K562 (cell line): Measurements from ENCODE around the gene PPA2. TPM values are rescaled to one million over a fixed set of nuclear protein-coding genes. Genes with fewer than 3 reads are reported as not detected.

Source experiments
- ATAC-seq: fragments of 200-7000 bp; cut with Tn5 transposase; 3 replicates; pipeline ENCODE4 v1.9.1; 2020; ENCODE audit warnings: moderate library complexity
- BruUV-seq: library from RNA; stranded (reverse); fragments of 400-500 nt; replicated peaks from 2 replicates; lab custom pipeline; 2021; lab: Mats Ljungman, UMichigan
- CTCF ChIA-PET: fragments of 300-600 bp; formaldehyde crosslinking; extraction: SDS; loops from one replicate; lab custom pipeline; 2021; ENCODE audit warnings: low intra/inter-chr PET ratio; lab: Yijun Ruan, JAX
- POLR2A ChIA-PET: fragments of 300-600, 350-650 bp; sonication (Branson Sonifier 250); formaldehyde crosslinking; extraction: SDS; loops from one replicate; lab custom pipeline; 2021; ENCODE audit warnings: antibody characterized with exemption, inconsistent platforms; lab: Yijun Ruan, JAX
- DNase-seq, 4 experiments: peaks; one replicate each; pipeline versions ENCODE4 v3.0.0 to v3.0.0-alpha.2; 2011 to 2018; ENCODE audit warnings: low spot score in 3 of 4, mixed read lengths in 3 of 4; ENCODE audit errors: extremely low read depth in 1 of 4
- FAIRE-seq: peaks from 2 replicates; lab custom pipeline; 2011; peaks lifted over from hg19 to GRCh38; lab: Jason Lieb, UNC
- H2AFZ ChIP-seq: 2 replicates; pipeline ENCODE4 v1.6.0; 2011; ENCODE audit warnings: low read depth, low read length, control low read depth, inconsistent platforms
- H3K27ac ChIP-seq: fragments of 200-600 bp; 3 replicates; pipeline ENCODE4 v1.8.0; 2011; ENCODE audit warnings: low read depth, mild to moderate bottlenecking, control low read depth, inconsistent platforms, low read length, moderate library complexity, mixed read lengths; ENCODE audit errors: extremely low read depth
- H3K27me3 ChIP-seq, 2 experiments: fragments of 300-600 bp in 1 of 2; 2 replicates in 1 of 2; 3 replicates in 1 of 2; pipeline versions ENCODE4 v1.6.0 to v1.8.0; 2011; ENCODE audit warnings: inconsistent platforms in 2 of 2, low read length in 2 of 2, mild to moderate bottlenecking in 1 of 2, mixed read lengths in 1 of 2, moderate library complexity in 1 of 2; ENCODE audit not compliant: control insufficient read depth in 2 of 2, insufficient read depth in 2 of 2
- H3K36me3 ChIP-seq: fragments of 300-600 bp; 3 replicates; pipeline ENCODE4 v1.8.0; 2011; ENCODE audit warnings: mild to moderate bottlenecking, low read length, inconsistent platforms; ENCODE audit not compliant: control insufficient read depth, insufficient read depth
- H3K4me1 ChIP-seq, 2 experiments: fragments of 200-600 bp in 1 of 2; replicated peaks in 1 of 2; 2 replicates in 1 of 2; 3 replicates in 1 of 2; pipeline versions ENCODE4 v1.5.1 to v1.8.0; 2011; ENCODE audit warnings: inconsistent platforms in 2 of 2, low read length in 2 of 2, mild to moderate bottlenecking in 1 of 2, mixed read lengths in 1 of 2, moderate library complexity in 1 of 2; ENCODE audit not compliant: control insufficient read depth in 2 of 2, insufficient read depth in 2 of 2
- H3K4me2 ChIP-seq: 2 replicates; pipeline ENCODE4 v1.6.1; 2011; ENCODE audit warnings: low read length, control low read depth, inconsistent platforms, mixed read lengths; ENCODE audit not compliant: insufficient read depth
- H3K4me3 ChIP-seq: fragments of 200-600 bp; sonication (generic), shearing (Covaris generic); 2 replicates; pipeline ENCODE4 v1.5.1; 2016; ENCODE audit warnings: control low read depth, inconsistent platforms
- H3K79me2 ChIP-seq: fragments of 200-600 bp; 3 replicates; pipeline ENCODE4 v1.8.0; 2011; ENCODE audit warnings: low read length, inconsistent platforms; ENCODE audit not compliant: control insufficient read depth, insufficient read depth
- H3K9ac ChIP-seq, 2 experiments: 2 replicates each; pipeline versions ENCODE4 v1.6.0 to v1.6.1; 2011; ENCODE audit warnings: low read depth in 2 of 2, low read length in 2 of 2, control low read depth in 1 of 2, inconsistent platforms in 1 of 2, mild to moderate bottlenecking in 1 of 2, mixed read lengths in 1 of 2; ENCODE audit not compliant: insufficient read depth in 1 of 2
- H3K9me1 ChIP-seq: one replicate; pipeline ENCODE4 v1.6.0; 2011; ENCODE audit warnings: inconsistent platforms, mild to moderate bottlenecking, low read length, moderate library complexity; ENCODE audit not compliant: control insufficient read depth, insufficient read depth
- H3K9me3 ChIP-seq: replicated peaks from 2 replicates; pipeline ENCODE4 v1.5.1; 2011; ENCODE audit warnings: low read depth, low read length, inconsistent platforms; ENCODE audit not compliant: control insufficient read depth, insufficient read depth
- H4K20me1 ChIP-seq: replicated peaks from 2 replicates; pipeline ENCODE4 v1.6.1; 2011; ENCODE audit warnings: low read length, inconsistent platforms, mixed read lengths; ENCODE audit not compliant: control insufficient read depth, insufficient read depth
- CGGBP1 ChIP-seq: fragments of 250-450 bp; sonication (Bioruptor Pico); IDR thresholded peaks from 2 replicates; pipeline ENCODE4 v1.9.0; 2021; ENCODE audit warnings: mild to moderate bottlenecking
- CREB3L1 ChIP-seq: fragments of 450-650 bp; IDR thresholded peaks from 2 replicates; pipeline ENCODE4 v1.6.1; 2014; ENCODE audit warnings: low read depth, mild to moderate bottlenecking, moderate library complexity, borderline replicate concordance
- EZH2 ChIP-seq: IDR thresholded peaks from 2 replicates; pipeline ENCODE4 v1.6.1; 2012; ENCODE audit warnings: low read depth, mild to moderate bottlenecking, inconsistent platforms, low read length, borderline replicate concordance
- NFYB ChIP-seq: IDR thresholded peaks from 2 replicates; pipeline ENCODE4 v1.6.1; 2011; ENCODE audit warnings: mild to moderate bottlenecking, moderate library complexity; ENCODE audit not compliant: insufficient read length; ENCODE audit errors: extremely low read depth
- RBM14 ChIP-seq: fragments of 200-400 bp; formaldehyde crosslinking; IDR thresholded peaks from 2 replicates; pipeline ENCODE4 v1.6.1; 2018; ENCODE audit warnings: low read depth, mild to moderate bottlenecking, low read length, moderate library complexity, borderline replicate concordance; ENCODE audit not compliant: insufficient read depth
- SLC30A9 ChIP-seq: fragments of 250-450 bp; sonication (Bioruptor Pico); IDR thresholded peaks from 2 replicates; pipeline ENCODE4 v1.8.0; 2022; ENCODE audit warnings: mild to moderate bottlenecking, moderate library complexity
- SNRNP70 ChIP-seq: fragments of 200-400 bp; formaldehyde crosslinking; optimal IDR thresholded peaks from 2 replicates; pipeline ENCODE3; 2017; ENCODE audit warnings: low read depth, low read length
- TFE3 ChIP-seq: fragments of 450-650 bp; formaldehyde crosslinking; IDR thresholded peaks from 2 replicates; pipeline ENCODE4 v1.4.0; 2020; ENCODE audit warnings: mild to moderate bottlenecking, mixed read lengths
- ZNF124 ChIP-seq: sonication (generic); formaldehyde crosslinking; IDR thresholded peaks from 2 replicates; pipeline ENCODE4 v1.8.1; 2022; ENCODE audit warnings: missing genetic modification reagents
- ZNF408 ChIP-seq: fragments of 250-450 bp; sonication (Bioruptor Pico); IDR thresholded peaks from 2 replicates; pipeline ENCODE4 v1.4.0; 2020; ENCODE audit warnings: low read depth, mild to moderate bottlenecking, moderate library complexity
- WGBS: fragments of 100-300 bp; shearing (Covaris generic); methylation state at CpG from one replicate; pipeline ENCODE4 v1.1.6; 2016; ENCODE audit warnings: low coverage, mixed read lengths; ENCODE audit not compliant: insufficient coverage; ENCODE audit errors: missing lambda C conversion rate; 5-methylcytosine and 5-hydroxymethylcytosine counted together
- in situ Hi-C: fragments of 300-500 bp; cut with MboI; formaldehyde crosslinking; loops from 4 replicates; pipeline ENCODE4 v1.15.0; 2018; ENCODE audit warnings: inconsistent platforms, mixed read lengths
- intact Hi-C: fragments of 100-400 bp; cut with micrococcal nuclease; formaldehyde crosslinking; loops from 2 replicates; pipeline ENCODE4 v1.14.2; 2022
- polyA plus RNA-seq, 8 experiments: library from polyadenylated mRNA; depleted of rRNA in 4 of 8; stranded (reverse) in 5 of 8; unstranded in 3 of 8; fragments of >200 nt; fragmentation: Nextera tagmentation in 2 of 8; fragmentation: Illumina TruSeq in 1 of 8; extraction: Ambion mirVana in 2 of 8; extraction: Trizol in 1 of 8; gene quantifications; 2 replicates each; pipeline versions ENCODE4 v1.2.1 to v1.2.3, GENCODE V29; 2011 to 2014; ENCODE audit warnings: inconsistent platforms in 1 of 8, missing spikeins in 1 of 8
- total RNA-seq, 7 experiments: library from RNA; depleted of rRNA in 6 of 7; stranded (reverse); fragments of >200 nt in 6 of 7; fragmentation: Illumina TruSeq in 2 of 7; extraction: Trizol in 2 of 7; gene quantifications; 2 replicates each; pipeline versions ENCODE4 v1.2.1 to v1.2.3, GENCODE V29; 2011 to 2021; ENCODE audit warnings: low replicate concordance in 1 of 7

PPA2 gene
- total and polyA plus RNA-seq, 9 of the 15 experiments (the other 6 are each of a cell fraction or from before 2014, with no cell fraction given), result 48.3 to 190 (median 109) TPM

GRCh38 chr4:105344141-105344540 lies 129.7 kb downstream of the PPA2 start:
- in situ Hi-C loops, result no loop called here
- Histone ChIP-seq H3K9me3 (no peaks in the 10 kb centered on the region), H3K9ac (no peak overlapping the region)
- TF ChIP-seq SNRNP70, result no peak
- TF ChIP-seq RBM14, result no peak
- TF ChIP-seq, all 486 proteins: peak for 0
- H3K27ac ChIP-seq, result no peak overlapping the region
- H3K4me1 ChIP-seq, result peaks cover 0 to 6% of the 10 kb centered on the region in 2 experiments; a peak in 2 of 5 replicates
- BruUV-seq, result no TSS peak
- no peak for FAIRE-seq
- DNase-seq, result no peak
- intact Hi-C loops, result no loop called here
- POLR2A ChIA-PET, result interaction anchor here (1.1 kb wide), 1 partner anchor 9 kb away, joined by 4 read pairs; no protein-coding TSS in a partner anchor
- H2AFZ ChIP-seq, result no peak overlapping the region
- no peaks in the 10 kb centered on the region for H3K79me2 ChIP-seq
- H3K4me3 ChIP-seq, result no peak overlapping the region
- peaks cover 0 to 10% of the 10 kb centered on the region in 2 experiments; a peak in 2 of 5 replicates for H3K27me3 ChIP-seq
- no peaks in the 10 kb centered on the region for H4K20me1 ChIP-seq
- H3K9me1 ChIP-seq, result no peaks in the 10 kb centered on the region
- CTCF ChIA-PET, result no interaction called here
- ATAC-seq, result no peak
- no peaks in the 10 kb centered on the region for H3K36me3 ChIP-seq
- no peak overlapping the region for H3K4me2 ChIP-seq

- no peak overlapping the region for H3K9ac ChIP-seq
- no TSS peak for BruUV-seq
- no peaks in the 10 kb centered on the region for H3K36me3 ChIP-seq
- WGBS, result 0% methylated on average over 8 of the region's 8 CpGs
- in situ Hi-C loops, result no loop called here
- H4K20me1 ChIP-seq, result no peaks in the 10 kb centered on the region
- H3K4me1 ChIP-seq, result peaks cover 0 to 2% of the 10 kb centered on the region in 2 experiments; a peak in 1 of 5 replicates
- H3K27me3 ChIP-seq, result peaks cover 0 to 10% of the 10 kb centered on the region in 2 experiments; a peak in 2 of 5 replicates
- H3K79me2 ChIP-seq, result no peaks in the 10 kb centered on the region
- TF ChIP-seq NFYB (no peak), CGGBP1 (no peak), EZH2 (no peak), ZNF124 (CRISPR knock-in tag) (no peak), TFE3 (CRISPR knock-in tag) (no peak), SLC30A9 (CRISPR knock-in tag) (no peak), ZNF408 (CRISPR knock-in tag) (no peak), CREB3L1 (no peak)
- H2AFZ ChIP-seq, result no peak overlapping the region
- H3K4me3 ChIP-seq, result no peak overlapping the region
- ATAC-seq (no peak), FAIRE-seq (no peak), DNase-seq (no peak)
- H3K27ac ChIP-seq, result no peak overlapping the region
- CTCF ChIA-PET, result no interaction called here
- H3K9me1 ChIP-seq, result no peaks in the 10 kb centered on the region
- intact Hi-C loops, result no loop called here
- no peaks in the 10 kb centered on the region for H3K9me3 ChIP-seq
- no peak overlapping the region for H3K4me2 ChIP-seq
- POLR2A ChIA-PET, result interaction anchor here (1.1 kb wide), 1 partner anchor 10 kb away, joined by 4 read pairs; no protein-coding TSS in a partner anchor
Observed at GRCh38 chr4:105343146-105343931, 130.5 kb downstream of the PPA2 start.
